GM12878 (cell line): ENCODE results near the gene NCAM1.

Experiments
- CBFB ChIP-seq: IDR thresholded peaks from 2 replicates; pipeline ENCODE4 v1.6.1; 2016; ENCODE audit warnings: antibody characterized with exemption, low read depth
- CEBPB ChIP-seq, 2 experiments: fragments of 150-350 bp in 1 of 2; IDR thresholded peaks; 2 replicates each; pipeline ENCODE4 v1.6.1; 2012 to 2014; ENCODE audit warnings: low read depth in 2 of 2, low read length in 2 of 2, borderline replicate concordance in 1 of 2, inconsistent platforms in 1 of 2
- EGR1 ChIP-seq, 2 experiments: IDR thresholded peaks; 1 replicate in 1 of 2; 2 replicates in 1 of 2; pipeline ENCODE4 v1.6.1; 2011 to 2012; ENCODE audit warnings: low read depth in 2 of 2, low read length in 2 of 2, borderline replicate concordance in 1 of 2, mild to moderate bottlenecking in 1 of 2, moderate library complexity in 1 of 2
- NFXL1 ChIP-seq: fragments of 450-650 bp; IDR thresholded peaks from 2 replicates; pipeline ENCODE4 v1.6.1; 2017; ENCODE audit warnings: antibody characterized with exemption, mild to moderate bottlenecking, borderline replicate concordance
- NR2C1 ChIP-seq: fragments of 450-650 bp; IDR thresholded peaks from 2 replicates; pipeline ENCODE4 v1.6.1; 2017; ENCODE audit warnings: antibody characterized with exemption, mild to moderate bottlenecking, moderate library complexity
- POLR2A ChIP-seq: IDR thresholded peaks from 2 replicates; pipeline ENCODE4 v1.6.1; 2011; ENCODE audit warnings: low read depth, mild to moderate bottlenecking, low read length
- POLR2AphosphoS5 ChIP-seq: IDR thresholded peaks from 2 replicates; pipeline ENCODE4 v1.6.1; 2011; ENCODE audit warnings: mild to moderate bottlenecking, low read length, inconsistent platforms

- TF ChIP-seq POLR2A (no peak), CBFB (no peak), NFXL1 (no peak), POLR2AphosphoS5 (no peak), EGR1 (IDR thresholded peaks at IDR 0.05; ENCODE audit: borderline replicate concordance in 1 of 2, low read depth in 2 of 2, low read length in 2 of 2) (no peak), CEBPB (IDR thresholded peaks at IDR 0.05; ENCODE audit: borderline replicate concordance in 1 of 2, low read depth in 2 of 2, low read length in 2 of 2) (no peak), NR2C1 (no peak)
These were observed 36.7 kb downstream of the NCAM1 start for GRCh38 chr11:112997857-112998466.
